ENCODE results near the gene AVEN.

The AVEN gene

DNA sequence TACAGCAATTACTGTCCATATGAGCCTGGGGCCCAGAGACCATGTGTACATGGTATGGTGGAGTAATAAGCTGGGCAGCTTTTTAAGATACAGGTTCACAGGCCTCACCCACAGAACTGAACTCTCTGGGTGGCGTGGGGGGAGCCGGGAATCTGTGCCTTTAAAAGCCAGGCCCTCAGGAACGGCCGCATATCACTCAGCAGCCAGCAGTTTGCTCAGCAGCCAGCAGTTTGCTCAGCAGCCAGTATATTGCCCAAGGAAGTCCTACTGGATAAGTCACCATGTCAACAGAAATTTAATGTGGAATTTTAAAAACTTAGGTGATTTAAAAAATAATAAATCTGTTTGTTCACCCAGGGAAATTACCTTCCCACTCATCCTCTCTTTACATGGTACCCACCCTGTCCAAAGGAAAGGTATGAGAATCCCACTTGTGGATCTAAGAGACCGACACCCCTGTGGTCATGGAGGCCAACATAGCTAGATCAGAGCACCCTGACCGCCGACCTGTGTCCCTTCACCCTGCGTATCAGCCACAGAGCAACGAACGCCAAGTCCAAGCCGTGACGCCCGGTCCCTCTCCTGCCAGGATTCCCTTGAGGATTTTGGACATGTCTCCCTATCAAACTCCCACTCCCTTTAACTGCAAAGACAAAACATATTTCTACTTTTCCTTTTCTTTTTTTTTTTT lies 166.4 kb downstream of the AVEN start:
- TF ChIP-seq, protein P1, sequence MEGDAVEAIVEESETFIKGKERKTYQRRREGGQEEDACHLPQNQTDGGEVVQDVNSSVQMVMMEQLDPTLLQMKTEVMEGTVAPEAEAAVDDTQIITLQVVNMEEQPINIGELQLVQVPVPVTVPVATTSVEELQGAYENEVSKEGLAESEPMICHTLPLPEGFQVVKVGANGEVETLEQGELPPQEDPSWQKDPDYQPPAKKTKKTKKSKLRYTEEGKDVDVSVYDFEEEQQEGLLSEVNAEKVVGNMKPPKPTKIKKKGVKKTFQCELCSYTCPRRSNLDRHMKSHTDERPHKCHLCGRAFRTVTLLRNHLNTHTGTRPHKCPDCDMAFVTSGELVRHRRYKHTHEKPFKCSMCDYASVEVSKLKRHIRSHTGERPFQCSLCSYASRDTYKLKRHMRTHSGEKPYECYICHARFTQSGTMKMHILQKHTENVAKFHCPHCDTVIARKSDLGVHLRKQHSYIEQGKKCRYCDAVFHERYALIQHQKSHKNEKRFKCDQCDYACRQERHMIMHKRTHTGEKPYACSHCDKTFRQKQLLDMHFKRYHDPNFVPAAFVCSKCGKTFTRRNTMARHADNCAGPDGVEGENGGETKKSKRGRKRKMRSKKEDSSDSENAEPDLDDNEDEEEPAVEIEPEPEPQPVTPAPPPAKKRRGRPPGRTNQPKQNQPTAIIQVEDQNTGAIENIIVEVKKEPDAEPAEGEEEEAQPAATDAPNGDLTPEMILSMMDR (conservative IDR thresholded peaks at IDR 0.05; ENCODE audit: low read depth), result no peak
- no peak for DNase-seq (ENCODE audit: low spot score)
- H3K27ac ChIP-seq, result no peak overlapping the region
- ChIA-PET CTCF (no interaction called here), POLR2A (ENCODE audit: low non-redundant PET) (no interaction called here)

DNA sequence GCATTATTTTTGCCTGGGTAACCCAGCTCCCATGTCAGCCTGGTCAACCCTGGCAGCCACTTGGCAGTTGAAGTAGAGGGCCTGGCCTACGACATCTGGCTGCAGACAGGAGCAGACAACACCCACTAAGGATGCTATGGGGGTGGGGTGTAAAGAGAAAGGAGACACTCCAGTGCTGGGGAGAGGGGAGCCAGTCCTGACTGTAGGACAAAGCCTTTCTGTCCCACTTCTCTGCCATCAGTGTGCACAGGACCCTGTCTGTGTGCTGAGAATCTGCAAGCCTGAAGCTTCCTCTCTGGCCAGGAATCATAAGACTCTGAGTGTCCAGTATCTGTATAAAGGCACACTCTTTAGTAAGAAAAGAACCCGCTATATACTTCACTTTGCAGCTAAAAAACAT lies 167.0 kb downstream of the AVEN start:
- ChIA-PET POLR2A (ENCODE audit: low non-redundant PET) (no interaction called here), CTCF (no interaction called here)
- no peak for DNase-seq (ENCODE audit: low spot score)
- TF ChIP-seq, protein P1 (conservative IDR thresholded peaks at IDR 0.05; ENCODE audit: low read depth), result no peak
- H3K27ac ChIP-seq, result no peak overlapping the region

DNA sequence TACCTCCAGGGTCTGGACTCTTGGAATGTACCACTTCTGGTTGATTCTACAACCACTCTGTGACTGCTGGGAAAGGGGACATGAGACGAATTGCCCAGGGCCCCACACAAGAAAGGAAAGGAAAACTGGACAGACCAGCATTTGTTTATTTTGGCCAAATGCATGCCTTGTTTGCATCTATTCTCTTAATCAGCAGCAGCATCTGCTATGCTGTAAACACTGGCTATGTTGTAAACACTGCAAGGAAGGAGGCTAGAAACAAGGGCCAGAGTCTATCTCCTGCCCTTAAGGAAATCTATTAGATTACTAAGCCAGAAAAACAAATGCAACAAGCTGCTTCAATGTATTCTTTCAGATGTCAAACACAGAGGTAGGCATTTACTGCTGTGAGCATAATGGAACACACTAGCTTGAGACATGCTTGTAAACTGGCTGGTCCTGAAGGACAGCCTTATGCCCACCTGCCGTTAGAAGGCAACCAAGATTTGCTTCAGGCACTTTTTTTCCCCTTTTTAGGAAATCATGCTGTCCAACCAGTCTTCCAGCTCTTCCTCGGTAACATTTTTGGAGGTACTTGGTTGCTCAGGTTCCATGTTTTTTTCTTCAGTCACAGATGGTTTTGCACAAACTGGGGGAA lies 172.8 kb downstream of the AVEN start:
- DNase-seq (ENCODE audit: low spot score), result no peak
- POLR2A ChIA-PET (ENCODE audit: low non-redundant PET), result no interaction called here
- CTCF ChIA-PET, result no interaction called here
- TF ChIP-seq, protein P1 (conservative IDR thresholded peaks at IDR 0.05; ENCODE audit: low read depth), result no peak
- H3K27ac ChIP-seq, result no peak overlapping the region

DNA sequence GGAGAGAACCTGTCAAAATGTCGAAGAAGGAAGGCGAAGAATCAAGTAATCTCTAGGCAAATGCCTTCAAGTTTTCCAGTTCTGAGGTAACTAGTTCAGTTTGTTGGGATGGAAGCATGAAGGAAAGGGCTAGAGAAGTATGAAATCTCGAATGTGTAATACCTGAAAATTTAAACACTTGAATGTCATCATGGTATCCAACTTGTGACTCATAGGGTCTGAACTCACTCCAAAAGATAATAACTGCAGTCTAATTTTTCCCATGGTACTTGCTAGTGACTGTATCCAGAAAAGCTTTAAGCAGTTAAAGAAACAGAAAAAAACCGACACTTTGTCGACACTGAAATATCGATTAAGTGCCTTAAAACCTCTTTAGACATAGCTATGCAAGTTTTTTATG lies 173.6 kb downstream of the AVEN start:
- POLR2A ChIA-PET (ENCODE audit: low non-redundant PET), result no interaction called here
- TF ChIP-seq, protein P1 (conservative IDR thresholded peaks at IDR 0.05; ENCODE audit: low read depth), result no peak
- no peak overlapping the region for H3K27ac ChIP-seq
- no peak for DNase-seq (ENCODE audit: low spot score)
- CTCF ChIA-PET, result no interaction called here

DNA sequence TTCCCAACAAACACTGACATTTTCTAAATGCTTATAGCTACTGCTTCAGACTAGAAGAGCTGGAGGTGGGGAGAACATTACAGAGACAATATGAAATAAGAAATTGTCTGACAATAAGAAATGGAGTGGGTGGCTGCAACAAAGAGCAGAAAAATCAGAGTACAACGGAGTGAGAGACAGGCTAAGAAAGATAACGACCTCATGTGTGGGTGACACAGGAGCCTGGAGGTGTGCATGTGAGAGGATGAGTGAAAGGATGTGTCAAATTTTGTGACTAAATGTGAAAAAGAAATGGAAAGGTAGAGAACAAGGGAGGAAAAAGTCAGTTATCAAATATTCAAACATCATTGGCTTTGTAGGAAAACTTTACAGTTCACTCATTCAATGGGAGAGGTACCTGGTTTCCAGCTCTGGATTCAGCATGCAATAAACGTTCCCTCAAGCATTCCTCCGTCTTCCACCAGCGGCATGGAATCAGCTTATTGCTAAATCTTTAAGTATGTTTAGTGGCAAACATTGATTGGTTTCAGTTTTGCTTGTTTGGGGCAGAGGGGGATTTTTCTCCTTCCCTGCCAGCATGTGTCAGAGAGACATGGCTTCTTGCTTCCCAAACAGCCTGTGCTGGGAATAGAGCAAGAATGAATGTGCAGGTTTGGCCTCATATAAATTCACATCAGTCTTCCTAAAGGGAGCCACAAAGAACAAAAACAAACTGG lies 174.5 kb downstream of the AVEN start:
- no peak overlapping the region for H3K27ac ChIP-seq
- DNase-seq (ENCODE audit: low spot score), result no peak
- CTCF ChIA-PET, result interaction anchor here (0.7 kb wide), 1 partner anchor 10 kb away, joined by 3 read pairs; no protein-coding TSS in a partner anchor
- POLR2A ChIA-PET (ENCODE audit: low non-redundant PET), result no interaction called here
- TF ChIP-seq, protein P1 (conservative IDR thresholded peaks at IDR 0.05; ENCODE audit: low read depth), result no peak

DNA sequence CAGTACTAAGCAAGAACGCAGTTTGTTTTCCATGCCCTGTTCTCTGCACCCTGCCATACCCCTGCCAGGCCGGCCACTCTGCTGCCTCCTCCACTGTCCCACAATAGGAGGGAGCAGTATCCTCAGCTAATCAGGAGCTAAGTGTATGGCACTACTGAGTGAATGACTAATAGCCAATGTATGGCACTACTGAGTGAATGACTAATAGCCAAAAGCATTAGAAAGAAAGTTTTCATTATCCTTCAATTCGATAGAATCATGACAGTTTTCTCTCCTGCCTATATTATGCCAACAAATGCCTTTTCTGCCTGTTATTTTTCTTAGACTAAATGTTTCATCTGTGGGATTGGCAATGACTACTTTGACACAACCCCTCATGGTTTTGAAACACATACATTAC lies 178.2 kb downstream of the AVEN start:
- no peak overlapping the region for H3K27ac ChIP-seq
- CTCF ChIA-PET, result interaction anchor here (0.6 to 1.1 kb wide), 2 partner anchors 65 to 103 kb away, joined by 4 to 5 read pairs; no protein-coding TSS in a partner anchor

More for the DNA sequence above, 178.2 kb downstream of the AVEN start:
- POLR2A ChIA-PET (ENCODE audit: low non-redundant PET), result no interaction called here
- TF ChIP-seq, protein P1 (conservative IDR thresholded peaks at IDR 0.05; ENCODE audit: low read depth), result no peak
- peak; percentile 53 for DNase-seq (ENCODE audit: low spot score)

All from RWPE1 (cell line).